ENCODE data around the gene NLE1.

The NLE1 gene

DNA sequence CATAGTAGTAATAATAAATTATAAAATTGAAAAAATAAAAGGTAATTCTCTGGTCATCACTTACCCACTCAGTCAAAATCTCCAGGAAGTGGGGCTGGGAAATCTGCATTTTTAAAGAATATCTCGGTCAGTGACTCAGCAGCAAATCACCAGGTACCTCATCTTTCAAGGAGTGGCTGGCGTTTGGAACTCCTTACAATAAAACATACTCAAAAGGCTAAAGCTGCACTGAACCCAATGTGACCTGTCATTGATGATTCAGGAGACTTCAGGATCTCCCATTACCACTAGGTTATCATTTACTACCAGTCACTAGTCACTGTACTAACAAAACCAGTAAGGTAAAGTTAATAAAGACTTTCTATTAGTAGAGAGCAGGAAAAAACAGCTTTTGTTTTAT lies 57.1 kb downstream of the NLE1 start:
- DNase-seq: no peak

DNA sequence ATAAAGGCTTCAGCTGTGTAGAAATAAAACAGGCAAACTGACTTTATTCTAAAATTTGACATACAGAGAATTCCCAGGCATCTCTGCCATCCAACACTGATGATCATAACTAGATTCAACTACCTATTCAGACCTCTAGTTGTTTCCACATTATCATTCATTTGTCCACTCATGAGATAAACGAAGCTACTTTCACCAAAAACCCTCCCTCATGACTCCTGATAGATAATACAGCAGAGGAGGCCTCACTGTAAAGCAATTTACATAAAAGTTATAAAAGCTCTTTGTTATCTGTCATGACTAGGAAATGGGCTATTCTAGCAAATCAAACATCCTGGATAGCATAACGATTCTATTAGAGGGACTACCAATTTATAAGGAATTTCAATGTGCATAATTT lies 59.0 kb downstream of the NLE1 start:
- no peak for DNase-seq

GRCh38 chr17:35082073-35082657 lies 59.9 kb downstream of the NLE1 start:
- no peak for DNase-seq

GRCh38 chr17:35081638-35082037 lies 60.5 kb downstream of the NLE1 start:
- no peak for DNase-seq

DNA sequence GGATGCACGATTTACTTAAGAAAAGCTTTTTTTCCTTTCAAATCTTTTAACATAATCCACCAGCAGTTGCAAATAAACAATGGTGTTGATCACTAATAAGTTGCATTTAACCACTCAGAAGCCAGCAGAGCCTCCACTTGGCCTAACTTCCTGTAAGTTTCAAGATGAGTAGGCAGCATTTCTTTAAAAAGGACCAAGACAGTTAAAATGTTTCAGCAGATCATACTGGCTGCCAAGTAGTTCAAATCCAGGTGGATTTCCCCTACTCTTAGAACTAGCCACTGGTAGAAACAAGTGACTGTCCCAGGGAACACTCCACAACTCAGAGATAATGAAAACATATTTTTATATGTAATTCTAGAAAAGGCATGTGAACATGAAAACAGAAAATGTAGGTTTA lies 61.6 kb downstream of the NLE1 start:
- DNase-seq: peak in 3 of 4 experiments; percentile 51 to 59 (median 55)

DNA sequence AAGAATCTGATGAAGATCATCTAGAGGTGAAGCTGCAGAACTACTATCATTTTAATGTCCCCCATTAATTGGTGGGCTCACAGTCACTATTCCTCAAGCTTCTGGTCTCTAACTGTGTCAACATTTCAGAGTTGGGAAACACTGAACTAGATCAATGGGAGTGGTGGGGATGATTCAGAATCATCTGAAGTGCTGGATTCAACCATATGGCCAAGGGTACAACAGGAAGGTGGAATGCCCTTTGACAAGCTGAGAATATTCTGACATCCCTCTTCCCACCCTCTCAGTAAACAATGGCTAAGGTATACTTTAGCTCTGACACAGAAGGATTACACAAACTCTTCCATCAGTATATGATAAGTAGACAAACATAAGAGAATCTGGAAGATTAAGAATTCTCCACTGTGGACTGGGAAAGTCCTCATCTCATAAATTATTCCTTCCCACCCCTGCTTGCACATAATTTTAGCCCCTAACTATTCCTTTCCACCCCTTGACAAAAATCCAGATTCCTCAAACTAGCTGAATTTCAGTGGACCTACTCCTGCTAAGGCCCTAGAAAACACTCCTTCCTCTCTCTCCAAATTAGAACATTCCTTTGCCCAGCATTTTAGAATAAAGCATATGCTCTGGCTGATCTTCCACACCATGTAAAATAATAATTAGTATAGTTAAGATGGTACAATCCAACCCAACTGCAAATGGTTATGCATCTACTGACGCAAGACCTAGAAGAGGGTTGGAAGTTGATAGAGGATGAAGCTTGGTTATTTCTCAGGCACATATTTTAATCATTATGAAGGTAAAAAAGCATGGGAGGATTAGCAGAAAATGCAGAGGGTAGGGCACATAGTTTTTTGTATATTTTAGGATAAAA lies 62.3 kb downstream of the NLE1 start:
- DNase-seq: peak; percentile 47 to 70 (median 56)
